ENCODE results near the gene STUB1.
"Not testable (repeated sequence)": the region's sequence is repeated elsewhere in the genome, so short reads cannot be mapped to it uniquely, and the experiment has no call there.

Gene STUB1

DNA sequence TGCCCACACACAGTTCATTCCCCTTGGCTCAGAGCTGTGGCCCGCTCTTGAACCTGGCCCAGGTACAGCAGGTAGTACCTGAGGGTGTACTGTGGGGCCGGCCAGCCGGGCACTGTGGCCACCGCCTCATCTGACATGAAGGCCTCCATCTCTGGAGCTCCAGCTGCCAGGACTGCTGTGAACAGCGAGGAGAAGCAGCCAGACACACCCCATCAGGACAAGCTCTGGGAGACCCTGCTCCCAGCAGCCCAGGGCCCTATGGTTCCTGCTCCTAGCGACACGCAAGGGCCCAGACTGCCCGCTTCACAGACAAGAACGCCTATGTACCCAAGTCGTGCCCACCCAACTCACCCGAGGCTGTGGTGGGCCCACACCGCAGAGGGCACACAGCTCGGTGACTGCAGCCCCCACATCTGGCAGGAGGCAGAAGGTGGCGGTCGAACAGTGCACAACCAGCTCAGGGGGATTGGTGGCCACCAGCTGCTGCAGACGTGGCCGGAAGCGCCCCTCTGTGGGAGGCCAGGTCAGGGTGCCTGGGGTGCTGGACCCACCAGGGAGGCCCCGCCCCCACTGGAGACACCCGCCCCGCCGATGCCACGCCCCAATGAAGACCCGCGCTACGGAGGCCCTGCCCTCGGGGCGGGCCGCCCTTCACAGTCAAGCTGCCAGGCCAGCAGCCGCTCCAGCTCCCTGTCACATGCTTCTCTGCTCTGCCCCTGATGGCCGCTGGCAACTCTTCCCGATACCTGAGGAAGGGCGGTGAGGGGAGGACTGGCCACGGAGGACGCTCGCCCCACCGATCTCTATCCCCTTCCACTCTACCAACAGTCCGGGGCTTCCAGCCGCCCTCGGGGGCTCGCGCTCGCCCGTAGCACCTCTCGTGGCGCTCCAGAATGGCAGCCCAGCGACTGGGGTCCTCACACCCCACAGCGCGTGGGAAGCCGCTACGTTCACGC, 1.1 kb upstream of the STUB1 start:
- no peak for DNase-seq (ENCODE audit: low read depth)

DNA sequence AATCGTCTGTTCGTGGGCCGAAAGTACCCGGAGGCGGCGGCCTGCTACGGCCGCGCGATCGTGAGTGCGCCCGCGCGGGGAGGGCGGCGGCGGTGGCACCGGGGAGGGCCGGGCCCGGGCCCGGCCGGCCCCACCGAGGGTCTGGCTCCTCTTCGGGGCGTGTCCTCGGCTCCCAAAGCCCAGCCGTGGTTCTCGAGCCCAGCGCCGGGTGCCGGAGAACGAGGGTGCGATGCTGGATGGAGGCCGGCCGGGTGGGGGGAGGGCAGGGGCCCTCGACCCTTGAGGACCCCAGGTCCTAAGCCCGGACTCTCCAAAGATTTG, 375 bp downstream of the STUB1 start:
- no peak for DNase-seq (ENCODE audit: low read depth)

DNA sequence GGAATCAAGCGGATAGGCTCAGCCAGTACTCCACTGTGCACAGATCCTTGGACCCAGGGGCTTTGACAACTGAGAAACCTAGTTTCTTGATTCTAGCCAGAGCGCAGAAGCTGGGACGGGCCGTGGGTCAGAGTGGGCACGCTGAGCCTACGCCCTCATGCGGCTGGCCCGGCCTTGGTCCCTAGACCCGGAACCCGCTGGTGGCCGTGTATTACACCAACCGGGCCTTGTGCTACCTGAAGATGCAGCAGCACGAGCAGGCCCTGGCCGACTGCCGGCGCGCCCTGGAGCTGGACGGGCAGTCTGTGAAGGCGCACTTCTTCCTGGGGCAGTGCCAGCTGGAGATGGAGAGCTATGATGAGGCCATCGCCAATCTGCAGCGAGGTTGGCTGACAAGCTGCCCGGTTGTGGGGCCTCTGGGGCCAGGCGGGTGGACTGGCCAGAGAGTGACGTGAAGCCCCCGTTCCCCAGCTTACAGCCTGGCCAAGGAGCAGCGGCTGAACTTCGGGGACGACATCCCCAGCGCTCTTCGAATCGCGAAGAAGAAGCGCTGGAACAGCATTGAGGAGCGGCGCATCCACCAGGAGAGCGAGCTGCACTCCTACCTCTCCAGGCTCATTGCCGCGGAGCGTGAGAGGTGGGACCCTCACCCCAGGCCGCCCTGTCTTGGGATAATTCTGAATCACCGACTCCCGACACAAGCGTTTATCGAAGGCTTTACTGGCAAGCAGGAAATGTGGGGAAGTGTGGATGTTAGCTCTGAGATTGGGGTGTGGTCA, 946 bp downstream of the STUB1 start:
- no peak for DNase-seq (ENCODE audit: low read depth)

DNA sequence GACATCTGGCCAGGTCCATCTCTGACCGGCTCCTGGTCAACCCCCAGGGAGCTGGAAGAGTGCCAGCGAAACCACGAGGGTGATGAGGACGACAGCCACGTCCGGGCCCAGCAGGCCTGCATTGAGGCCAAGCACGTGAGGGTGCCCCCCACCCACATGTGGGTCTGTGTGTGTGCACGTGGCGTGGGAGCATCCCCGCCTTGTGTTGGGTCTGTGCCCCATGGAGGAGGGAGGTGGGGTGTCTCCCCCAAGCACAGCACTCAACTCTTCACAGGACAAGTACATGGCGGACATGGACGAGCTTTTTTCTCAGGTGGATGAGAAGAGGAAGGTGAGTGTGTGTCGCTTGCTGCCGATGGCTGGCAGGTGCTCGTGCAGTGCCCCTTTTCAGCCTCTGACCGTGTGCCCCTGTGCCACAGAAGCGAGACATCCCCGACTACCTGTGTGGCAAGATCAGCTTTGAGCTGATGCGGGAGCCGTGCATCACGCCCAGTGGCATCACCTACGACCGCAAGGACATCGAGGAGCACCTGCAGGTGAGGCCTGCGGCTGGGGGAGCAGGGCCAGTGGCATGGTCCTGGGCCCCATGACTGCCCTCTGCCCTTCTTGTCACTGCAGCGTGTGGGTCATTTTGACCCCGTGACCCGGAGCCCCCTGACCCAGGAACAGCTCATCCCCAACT, 1.7 kb downstream of the STUB1 start:
- DNase-seq (ENCODE audit: low read depth): no peak

DNA sequence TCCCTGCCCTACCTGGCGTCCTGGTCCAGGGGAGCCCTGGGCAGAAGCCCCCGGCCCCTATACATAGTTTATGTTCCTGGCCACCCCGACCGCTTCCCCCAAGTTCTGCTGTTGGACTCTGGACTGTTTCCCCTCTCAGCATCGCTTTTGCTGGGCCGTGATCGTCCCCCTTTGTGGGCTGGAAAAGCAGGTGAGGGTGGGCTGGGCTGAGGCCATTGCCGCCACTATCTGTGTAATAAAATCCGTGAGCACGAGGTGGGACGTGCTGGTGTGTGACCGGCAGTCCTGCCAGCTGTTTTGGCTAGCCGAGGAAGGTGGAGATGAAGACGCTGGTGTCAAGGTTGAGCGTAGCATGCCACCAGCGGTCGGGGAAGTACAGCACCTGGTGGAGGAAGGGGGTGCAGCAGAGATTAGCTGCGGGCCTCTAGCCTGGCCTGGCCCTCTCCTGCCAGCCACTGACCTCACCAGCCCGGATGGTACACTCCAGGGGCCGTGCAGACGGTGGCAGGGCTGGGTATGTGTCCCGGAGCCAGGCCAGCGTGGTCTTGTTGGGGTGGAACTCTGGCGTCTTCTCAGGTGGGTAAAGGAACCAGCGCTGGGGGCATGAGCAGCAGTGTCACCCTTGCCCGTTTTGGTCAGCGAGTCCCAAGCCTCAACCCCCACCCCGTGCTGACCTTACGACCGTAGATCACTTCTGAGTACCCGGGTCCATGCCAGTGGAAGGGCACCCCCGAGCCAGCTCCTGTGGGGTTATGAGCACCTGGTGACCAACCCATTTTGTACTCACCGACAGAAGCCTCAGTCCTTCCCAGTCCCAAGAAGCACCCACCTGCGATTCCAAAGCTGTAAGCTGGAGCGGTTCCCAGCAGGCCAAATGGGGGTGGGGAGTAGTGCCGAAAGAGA, 2.5 kb downstream of the STUB1 start:
- DNase-seq (ENCODE audit: low read depth): no peak

DNA sequence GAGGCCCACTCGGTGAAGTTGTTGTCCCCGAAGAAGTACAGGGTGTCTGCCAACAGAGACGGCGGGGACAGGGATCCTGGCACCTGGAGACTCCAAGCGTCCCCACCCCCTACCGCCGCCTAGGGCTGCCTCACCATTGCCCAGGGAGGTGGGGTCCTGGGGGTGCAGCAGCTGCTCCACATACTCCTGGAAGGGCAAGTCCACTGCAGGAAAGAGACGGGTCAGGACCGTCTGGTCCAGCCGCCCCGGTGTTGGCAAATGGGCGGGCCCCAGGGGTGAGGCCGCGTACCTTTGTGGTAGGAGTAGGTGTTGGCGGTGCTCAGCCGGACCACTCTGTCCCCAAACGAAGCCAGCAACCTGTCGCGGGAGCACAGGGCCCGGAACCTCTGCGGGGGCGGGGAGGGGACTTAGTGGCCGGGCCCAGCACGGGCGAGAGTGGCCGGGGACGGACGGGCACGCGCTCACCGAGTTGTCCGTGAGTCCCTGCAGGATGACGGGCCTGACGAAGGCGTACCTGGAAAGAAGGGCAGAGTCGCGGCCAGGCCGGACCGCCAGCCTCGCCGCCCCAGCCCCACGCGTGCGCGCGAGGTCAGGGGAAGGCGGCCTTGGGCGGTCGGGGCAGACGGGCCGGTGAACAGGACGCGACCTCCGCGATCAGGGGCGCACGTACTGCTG, 3.3 kb downstream of the STUB1 start:
- no peak for DNase-seq (ENCODE audit: low read depth)

DNA sequence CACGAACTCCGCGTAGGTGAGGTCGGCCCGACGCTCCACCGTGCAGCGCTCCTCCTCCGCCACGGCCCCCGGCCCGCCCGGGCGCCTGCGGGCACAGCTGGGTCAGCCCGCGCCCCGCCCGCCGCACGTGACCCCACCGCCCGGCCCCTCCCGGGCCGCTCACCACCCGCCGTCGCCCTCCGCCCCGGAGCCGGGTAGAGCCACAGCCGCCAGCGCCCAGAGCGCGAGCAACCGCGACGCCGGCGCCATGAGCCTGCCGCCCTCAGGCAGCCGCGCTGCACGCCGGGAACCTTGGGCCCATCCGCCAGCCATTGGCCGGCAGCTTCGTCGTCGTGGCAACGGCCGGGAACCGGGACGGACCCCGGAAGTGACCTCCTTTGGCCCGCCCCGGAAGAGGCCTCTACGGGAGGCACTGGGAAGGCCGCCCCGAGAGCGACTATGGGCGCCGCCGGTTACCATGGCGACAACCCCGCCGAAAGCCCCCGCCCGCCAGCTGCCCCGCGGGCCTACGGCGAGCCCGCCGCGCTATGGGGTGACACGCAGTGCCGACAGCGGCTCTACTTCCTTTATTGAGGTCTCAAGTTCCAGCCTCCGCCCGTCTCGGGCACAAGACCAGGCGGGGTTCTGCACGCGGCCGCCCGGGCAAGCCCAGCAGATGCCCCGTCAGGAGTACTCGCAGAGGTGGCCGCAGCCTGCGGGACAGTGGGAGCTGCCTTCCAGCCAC, 4.0 kb downstream of the STUB1 start, which contains the start of gene JMJD8:
TSS of gene JMJD8 (minus strand) at position 264 of the 724 bp plus-strand sequence. CDS start at position 249, 15 bp downstream.
- peak; percentile 87 for DNase-seq (ENCODE audit: low read depth)

DNA sequence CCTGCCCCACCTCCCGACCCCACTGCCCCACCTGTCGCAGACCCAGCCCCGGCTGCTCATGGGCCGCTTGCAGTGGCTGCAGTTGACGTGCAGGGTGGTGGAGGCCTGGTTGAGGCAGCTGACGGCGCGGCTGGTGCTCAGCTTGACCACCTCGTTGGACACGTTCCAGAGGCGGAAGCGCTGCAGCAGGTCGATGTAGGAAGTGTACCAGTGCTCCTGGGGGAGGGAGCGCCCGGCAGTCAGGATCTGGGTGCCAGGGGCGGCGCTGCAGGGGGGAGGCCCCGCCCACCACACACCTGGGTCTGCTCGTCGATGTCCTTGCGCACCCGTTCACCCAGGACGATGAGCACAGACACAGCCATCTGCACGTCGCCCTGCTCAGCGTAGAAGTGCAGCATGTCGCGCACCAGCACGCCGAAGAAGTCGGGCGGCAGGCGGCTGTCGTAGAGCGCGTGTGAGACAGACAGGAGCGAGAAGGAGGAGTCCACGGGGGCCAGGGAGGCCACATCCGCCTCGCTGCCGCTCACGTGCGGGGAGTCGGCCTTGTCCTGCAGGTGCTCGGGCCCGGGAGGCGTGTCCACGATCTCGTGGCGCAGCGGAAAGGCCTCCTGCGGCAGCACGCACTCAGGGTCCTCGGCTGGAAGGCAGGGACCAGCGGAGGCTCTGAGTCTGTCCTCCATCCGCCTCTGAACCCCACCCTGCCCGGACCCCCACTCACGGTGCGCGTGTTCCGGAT, 4.9 kb downstream of the STUB1 start:
- DNase-seq (ENCODE audit: low read depth): no peak

DNA sequence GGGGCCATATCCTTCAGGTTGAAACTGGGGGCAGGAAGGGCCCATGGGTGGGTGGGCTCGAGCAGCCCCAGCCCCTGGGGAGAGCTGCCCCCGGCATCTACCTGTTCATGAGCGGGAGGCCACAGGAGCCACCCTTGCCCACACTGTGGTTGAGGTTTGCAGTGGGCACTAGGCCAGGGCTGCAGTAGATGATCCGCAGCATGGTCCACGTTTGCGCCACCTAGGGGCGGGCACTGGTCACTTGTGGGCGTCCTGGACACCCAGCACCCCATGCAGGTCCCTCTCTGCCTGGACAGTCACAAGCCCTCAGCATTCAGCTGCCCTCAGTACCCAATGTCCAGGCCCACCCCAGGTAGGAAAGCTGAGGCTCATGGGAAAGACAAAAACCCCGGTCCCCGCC, 5.8 kb downstream of the STUB1 start:
- DNase-seq (ENCODE audit: low read depth): no peak

DNA sequence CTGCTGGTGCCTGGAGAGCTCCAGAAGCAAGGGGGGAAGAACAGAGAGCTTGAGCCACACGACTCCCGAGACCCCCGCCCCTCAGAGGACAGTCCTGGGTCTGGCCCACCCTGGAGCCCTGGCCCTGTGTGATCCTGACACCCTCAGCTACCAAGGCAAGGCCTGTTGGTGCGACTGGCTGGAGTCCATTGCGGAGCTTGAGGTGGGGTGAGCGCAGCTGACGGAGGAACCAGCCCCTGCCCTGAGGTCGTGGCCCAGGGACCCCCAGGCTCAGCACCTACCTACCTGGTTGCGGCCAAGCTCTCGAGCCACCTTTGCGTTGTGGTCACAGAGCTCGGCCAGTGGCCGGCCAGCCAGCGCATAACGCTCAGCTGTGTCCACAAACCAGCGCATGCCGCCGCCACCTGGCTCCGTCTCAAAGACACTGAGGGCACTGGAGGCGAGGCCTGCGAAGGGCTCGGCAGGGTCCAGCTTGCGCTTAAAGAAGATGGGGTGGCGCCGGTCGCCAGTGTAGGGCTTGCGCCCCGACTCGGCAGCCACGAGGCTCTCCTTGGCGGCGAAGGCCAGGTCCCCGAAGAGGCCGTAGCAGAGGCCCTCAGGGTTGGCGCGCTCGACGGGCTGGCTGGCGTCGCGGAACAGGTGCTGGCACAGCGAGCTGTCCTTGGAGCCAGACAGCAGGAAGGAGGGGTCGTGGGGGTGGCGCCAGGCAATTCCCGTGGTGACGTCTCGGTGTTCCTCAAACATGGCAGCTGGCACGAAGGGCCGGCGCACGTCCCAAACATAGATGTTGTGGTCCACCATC, 6.5 kb downstream of the STUB1 start:
- no peak for DNase-seq (ENCODE audit: low read depth)

DNA sequence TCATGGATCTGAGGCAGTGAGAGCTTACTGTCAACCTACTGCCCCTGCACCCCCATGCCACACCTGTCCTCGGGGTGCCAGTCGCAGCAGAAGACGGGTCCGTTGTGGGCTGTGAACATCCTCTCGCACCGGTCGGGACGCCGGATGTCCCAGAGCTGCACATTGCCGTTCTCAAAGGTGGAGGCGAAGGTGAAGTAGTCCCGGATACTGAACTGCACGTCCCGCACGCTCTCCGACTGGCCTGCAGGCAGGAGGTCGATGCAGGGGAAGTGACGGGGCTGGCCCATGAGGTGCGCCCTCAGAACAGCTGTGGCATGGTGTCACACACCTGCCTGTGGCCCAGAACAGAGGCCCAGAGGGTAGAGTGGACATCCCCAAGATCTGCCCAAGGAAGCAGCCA, 7.3 kb downstream of the STUB1 start:
- no peak for DNase-seq (ENCODE audit: low read depth)

DNA sequence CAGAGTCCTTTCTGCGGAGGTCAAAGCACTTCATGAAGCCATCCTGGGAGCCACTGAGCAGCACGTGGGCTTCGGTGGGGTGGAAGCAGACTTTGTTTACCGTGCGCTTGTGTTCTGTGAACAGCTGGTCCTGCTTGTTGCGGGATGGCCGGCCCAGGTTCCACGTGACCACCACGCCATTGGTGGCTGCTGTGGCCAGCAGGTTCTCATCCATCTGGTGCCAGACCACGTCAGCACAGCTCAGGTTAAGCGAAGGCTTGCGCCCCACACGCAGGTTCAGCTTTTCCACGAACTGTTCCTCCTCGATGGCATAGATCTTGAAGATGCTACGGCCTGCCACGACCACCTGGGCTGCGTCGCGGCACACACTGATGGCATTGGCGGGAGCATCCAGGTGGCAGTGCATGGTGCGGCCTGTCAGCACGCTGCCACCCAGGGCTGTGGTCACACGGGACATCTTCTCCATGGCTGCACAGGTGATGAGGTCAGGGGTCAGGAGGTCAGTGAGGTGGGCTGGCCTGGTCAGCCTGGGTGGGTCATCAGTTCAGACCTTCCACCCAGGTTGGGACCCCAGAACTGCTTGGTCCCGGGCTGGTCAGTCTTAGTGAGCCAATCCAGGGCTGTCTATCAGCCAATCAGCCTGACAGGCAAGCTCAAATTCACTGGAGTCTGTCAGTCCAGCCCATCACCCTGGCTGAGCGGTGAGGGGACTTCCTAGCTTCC, 9.1 kb downstream of the STUB1 start:
- DNase-seq (ENCODE audit: low read depth): no peak

DNA sequence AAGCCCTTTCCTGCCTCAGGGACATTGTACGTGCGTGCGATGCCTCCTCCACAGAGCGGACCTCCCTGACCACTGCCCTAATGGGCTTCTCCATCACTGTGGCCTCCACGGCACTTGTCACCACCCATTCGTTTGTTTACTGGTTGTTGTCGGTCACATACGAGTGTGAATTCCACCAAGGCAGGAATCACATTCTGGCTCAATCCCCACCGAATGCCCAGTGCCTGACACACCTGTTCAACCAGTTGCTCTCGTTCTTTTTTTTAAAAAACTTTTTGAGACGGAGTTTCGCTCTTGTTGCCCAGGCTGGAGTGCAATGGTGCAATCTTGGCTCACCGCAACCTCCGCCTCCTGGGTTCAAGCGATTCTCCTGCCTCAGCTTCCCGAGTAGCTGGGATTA, 11.0 kb downstream of the STUB1 start:
- not testable (repeated sequence) for DNase-seq (ENCODE audit: low read depth)

DNA sequence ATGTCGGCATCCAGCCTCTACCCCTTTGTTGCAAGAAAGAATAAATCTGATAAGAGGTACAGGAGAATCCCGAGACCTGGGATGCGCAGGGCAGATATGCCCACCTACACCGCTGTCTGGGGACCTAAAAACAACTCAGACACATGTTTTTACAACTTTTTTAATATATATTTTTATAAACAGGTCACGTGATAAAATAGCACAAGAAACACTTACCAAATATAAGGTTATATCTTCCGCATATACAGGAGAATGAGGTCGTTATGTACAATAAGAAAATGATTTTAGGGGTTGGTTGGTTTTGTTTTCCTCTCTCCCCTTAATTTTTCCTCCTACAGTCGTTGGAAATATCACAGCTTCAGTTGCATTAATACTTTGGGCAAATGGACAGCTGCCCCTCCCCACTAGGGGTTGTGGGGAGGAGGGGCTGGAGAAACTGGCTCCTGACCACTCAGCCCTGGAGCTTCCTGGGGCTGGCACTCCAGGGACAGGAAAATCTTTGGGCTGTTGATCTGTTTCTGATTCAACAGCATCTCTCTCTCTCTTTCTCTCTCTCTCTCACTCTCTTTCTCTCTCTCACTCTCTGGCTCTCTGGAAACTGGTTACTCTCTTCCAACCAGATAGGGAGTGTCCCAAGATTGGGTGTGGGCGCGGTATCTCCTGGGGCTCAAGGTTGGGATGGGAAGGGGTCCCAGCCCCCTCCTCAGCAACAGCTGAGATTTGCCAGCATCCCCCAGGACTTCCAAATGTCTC, 12.3 kb downstream of the STUB1 start:
- no peak for DNase-seq (ENCODE audit: low read depth)

DNA sequence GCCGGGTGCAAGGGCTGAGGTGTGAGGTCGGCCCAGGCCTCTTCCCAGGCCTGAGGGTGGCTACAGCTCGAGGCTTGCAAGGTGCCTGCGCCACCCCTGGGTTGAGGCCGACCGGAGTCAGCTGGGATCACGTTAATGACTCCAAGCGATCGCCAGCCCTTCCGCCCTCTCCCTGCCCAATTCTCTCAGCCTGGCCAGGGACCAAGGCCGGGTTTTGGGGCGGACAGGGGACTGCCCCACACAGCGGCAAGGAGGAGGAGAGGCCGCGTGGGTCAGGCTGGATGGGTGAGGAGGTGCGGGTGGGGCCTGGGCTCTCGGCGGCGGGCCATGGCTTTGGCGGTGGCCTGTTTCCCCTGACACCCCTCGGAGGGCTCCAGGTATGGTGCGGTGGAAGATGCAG, 13.2 kb downstream of the STUB1 start:
- no peak for DNase-seq (ENCODE audit: low read depth)

DNA sequence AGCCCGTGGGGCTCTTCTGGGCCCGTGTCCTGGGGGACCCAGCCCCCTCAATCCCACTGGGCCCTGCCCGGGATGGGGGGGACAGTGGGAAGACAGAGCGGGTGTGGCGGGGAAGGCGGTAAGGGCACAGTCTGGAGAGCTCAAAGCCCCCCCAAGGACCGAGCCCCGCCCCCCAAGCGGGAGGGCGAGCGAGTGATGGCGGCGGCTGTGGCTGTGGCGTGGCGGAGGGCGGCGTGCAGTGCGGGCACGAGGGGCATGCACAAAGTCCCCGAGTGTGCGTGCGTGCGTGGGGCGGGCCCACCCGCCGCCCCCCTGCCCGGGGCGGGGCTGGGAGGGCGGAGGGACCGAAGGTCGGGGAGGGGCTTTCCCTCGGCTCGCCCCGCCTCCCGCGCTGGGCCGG, 13.6 kb downstream of the STUB1 start:
- DNase-seq (ENCODE audit: low read depth): no peak

DNA sequence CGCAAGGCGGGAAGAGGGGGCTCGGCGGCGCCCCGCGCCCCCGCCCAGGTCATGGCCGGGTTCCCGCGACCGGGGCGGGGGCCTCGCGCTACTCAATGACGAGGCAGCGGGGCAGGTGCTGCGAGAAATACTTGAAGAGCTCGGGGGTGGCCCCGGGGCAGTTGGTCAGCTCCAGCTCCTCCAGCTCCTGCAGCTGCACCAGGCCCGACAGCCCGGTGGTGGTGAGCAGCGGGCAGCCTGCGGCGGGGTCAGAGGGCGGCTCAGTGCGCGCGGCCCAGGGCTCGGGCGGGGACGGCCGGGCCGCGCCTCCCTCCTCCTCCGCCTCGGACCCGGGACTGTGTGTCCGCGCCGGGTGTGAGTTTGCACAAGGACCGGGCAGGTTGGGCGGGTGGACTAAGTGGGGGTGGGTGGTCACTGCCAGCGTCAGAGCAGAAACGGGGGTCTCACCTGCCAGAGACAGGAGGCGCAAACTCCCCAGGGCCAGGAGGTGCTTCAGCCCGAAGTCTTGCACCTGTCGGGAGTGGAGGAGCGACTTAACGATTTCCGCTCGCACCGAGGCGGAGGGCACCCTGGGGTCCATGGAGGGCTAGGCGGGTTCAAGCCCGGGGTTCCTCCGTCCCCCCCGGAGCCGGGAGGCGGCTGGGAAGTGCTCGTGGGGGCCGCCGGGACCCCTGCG, 14.1 kb downstream of the STUB1 start:
- no peak for DNase-seq (ENCODE audit: low read depth)

Measured in GM04504 (cell line).